ENCODE results near the gene BOD1. TPM values are rescaled to one million over a fixed set of nuclear protein-coding genes. Genes with fewer than 3 reads are reported as not detected.
"Not testable (repeated sequence)": the region's sequence is repeated elsewhere in the genome, so short reads cannot be mapped to it uniquely, and the experiment has no call there.

Gene BOD1
- polyA plus RNA-seq, 2 of the 4 experiments (the other 2 are of a cell fraction) = 59.1 to 102 TPM

DNA sequence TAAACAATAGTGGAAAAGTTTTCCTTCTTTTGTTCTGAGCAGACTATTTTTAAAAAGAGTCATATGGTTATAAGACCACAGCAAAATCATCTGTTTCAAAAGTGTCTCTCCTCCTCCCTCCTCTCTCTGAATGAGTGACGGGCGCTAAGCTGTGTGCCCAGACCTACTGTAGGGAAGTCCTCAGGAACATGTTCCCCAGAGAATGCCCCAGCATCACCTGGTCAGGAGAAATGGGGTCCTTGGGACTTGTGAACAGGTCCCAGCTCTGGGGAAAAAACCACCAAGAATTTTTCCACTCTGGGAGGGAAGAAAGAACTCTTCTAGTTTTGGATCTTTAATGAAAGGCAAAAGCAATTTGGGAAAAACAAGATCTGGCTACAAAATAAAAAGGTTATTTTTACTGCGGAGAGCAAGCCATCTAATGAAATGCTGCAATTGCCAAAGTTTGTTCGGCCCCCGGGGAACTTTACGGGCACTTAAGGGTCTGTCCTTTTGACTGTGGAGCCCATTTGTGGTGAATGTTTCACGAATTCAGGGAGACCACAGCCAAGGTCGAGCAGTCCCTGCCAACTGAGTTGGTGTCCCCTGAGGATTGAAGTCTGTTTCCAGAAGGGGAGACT is 25.9 kb downstream of the BOD1 start:
- FAIRE-seq (no peak), DNase-seq (ENCODE audit: low read depth in 1 of 2, low spot score in 1 of 2) (no peak), ATAC-seq (no peak)
- Histone ChIP-seq H3K27ac (no peak overlapping the region), H3K4me3 (no peak overlapping the region), H3K9me3 (peaks cover 67% of the 10 kb centered on the region), H3K4me2 (no peak overlapping the region), H3K4me1 (no peaks in the 10 kb centered on the region)
- TF ChIP-seq POLR2AphosphoS2 (conservative IDR thresholded peaks at IDR 0.05; ENCODE audit: low read length) (no peak), ZFP36 (IDR thresholded peaks at IDR 0.05; ENCODE audit: borderline replicate concordance, partially characterized antibody) (no peak), CHD2 (IDR thresholded peaks at IDR 0.05; ENCODE audit: low read length, partially characterized antibody) (no peak), HOXB13 (CRISPR knock-in tag; IDR thresholded peaks at IDR 0.05; ENCODE audit: low read depth) (no peak), BHLHE40 (IDR thresholded peaks at IDR 0.05; ENCODE audit: low read depth, low read length) (no peak), REST (IDR thresholded peaks at IDR 0.05) (no peak), BCL3 (IDR thresholded peaks at IDR 0.05) (no peak), JUN (IDR thresholded peaks at IDR 0.05) (no peak), ZC3H11A (IDR thresholded peaks at IDR 0.05) (no peak), ZNF302 (CRISPR knock-in tag; IDR thresholded peaks at IDR 0.05) (no peak)
- 62% methylated on average over 8 of the region's 8 CpGs for WGBS (ENCODE audit: missing lambda C conversion rate)
- POLR2A ChIA-PET = no interaction called here
- CTCF ChIA-PET = interaction anchor here (0.5 to 2.2 kb wide), 6 partner anchors 9 to 721 kb away, joined by 3 to 4 read pairs (median 3); no protein-coding TSS in a partner anchor

GRCh38 chr5:173586133-173586532 is 30.3 kb downstream of the BOD1 start:
- TF ChIP-seq ZFP36 (IDR thresholded peaks at IDR 0.05; ENCODE audit: borderline replicate concordance, partially characterized antibody) = peak; percentile 63
- H3K9me3 ChIP-seq = peaks cover 39% of the 10 kb centered on the region
- POLR2A ChIA-PET; H3K4me2 ChIP-seq; ATAC-seq; FAIRE-seq; H3K4me3 ChIP-seq; H3K4me1 ChIP-seq; DNase-seq (ENCODE audit: low read depth in 1 of 2, low spot score in 1 of 2); H3K27ac ChIP-seq: not testable (repeated sequence)
- CTCF ChIA-PET = interaction anchor here (0.9 to 4.8 kb wide), 3 partner anchors 13 to 292 kb away, joined by 3 to 32 read pairs (median 4); no protein-coding TSS in a partner anchor
- WGBS (ENCODE audit: missing lambda C conversion rate) = 9% methylated on average over 3 of the region's 3 CpGs

DNA sequence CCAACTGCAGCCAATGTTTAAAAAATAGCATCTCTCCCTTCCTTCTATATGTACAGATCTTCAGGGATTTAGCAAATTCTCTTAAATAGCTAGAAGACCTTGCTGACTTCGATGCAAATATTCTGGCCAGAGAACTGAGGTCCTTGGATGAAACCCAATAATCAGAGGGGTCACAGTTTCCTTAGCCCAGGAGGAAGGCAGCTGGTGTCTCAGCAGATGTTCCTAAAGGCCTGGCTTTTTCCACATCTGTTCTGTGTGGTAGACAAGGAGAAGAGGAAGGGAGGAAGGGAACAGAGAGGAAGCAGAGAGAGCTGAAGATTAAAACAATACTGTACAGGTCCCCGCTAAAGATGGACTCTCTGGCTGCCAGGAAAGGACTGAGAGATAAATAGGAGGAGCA is 33.1 kb downstream of the BOD1 start:
- DNase-seq (ENCODE audit: low read depth in 1 of 2, low spot score in 1 of 2) (no peak), ATAC-seq (no peak), FAIRE-seq (no peak)
- H3K4me2 ChIP-seq = no peak overlapping the region
- no peak for TF ChIP-seq USF2 (IDR thresholded peaks at IDR 0.05)
- TF ChIP-seq CHD4 (IDR thresholded peaks at IDR 0.05; ENCODE audit: borderline replicate concordance) = no peak
- no peak for TF ChIP-seq CHD2 (IDR thresholded peaks at IDR 0.05; ENCODE audit: low read length, partially characterized antibody)
- no peak for TF ChIP-seq CBX8 (IDR thresholded peaks at IDR 0.05)
- no peak for TF ChIP-seq POLR2AphosphoS2 (conservative IDR thresholded peaks at IDR 0.05; ENCODE audit: low read length)
- TF ChIP-seq MAFK (IDR thresholded peaks at IDR 0.05; ENCODE audit: partially characterized antibody) = no peak
- TF ChIP-seq KDM5A (IDR thresholded peaks at IDR 0.05) = no peak
- no peak for TF ChIP-seq ZNF302 (CRISPR knock-in tag; IDR thresholded peaks at IDR 0.05)
- TF ChIP-seq FOSL2 (IDR thresholded peaks at IDR 0.05) = no peak
- no peak for TF ChIP-seq FOSL2 (CRISPR knock-in tag; IDR thresholded peaks at IDR 0.05)
- no peak for TF ChIP-seq JUN (IDR thresholded peaks at IDR 0.05)
- no peak for TF ChIP-seq BCL3 (IDR thresholded peaks at IDR 0.05)
- no peak for TF ChIP-seq GATA3 (IDR thresholded peaks at IDR 0.05; ENCODE audit: borderline replicate concordance)
- no peak for TF ChIP-seq HOXB13 (CRISPR knock-in tag; IDR thresholded peaks at IDR 0.05; ENCODE audit: low read depth)
- no peak for TF ChIP-seq HOXB5 (CRISPR knock-in tag; IDR thresholded peaks at IDR 0.05)
- TF ChIP-seq, protein P1, sequence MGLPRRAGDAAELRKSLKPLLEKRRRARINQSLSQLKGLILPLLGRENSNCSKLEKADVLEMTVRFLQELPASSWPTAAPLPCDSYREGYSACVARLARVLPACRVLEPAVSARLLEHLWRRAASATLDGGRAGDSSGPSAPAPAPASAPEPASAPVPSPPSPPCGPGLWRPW (IDR thresholded peaks at IDR 0.05) = no peak
- no peak for TF ChIP-seq PBX3 (IDR thresholded peaks at IDR 0.05)
- TF ChIP-seq EHMT2 (IDR thresholded peaks at IDR 0.05; ENCODE audit: low read depth) = no peak
- TF ChIP-seq EP300 (IDR thresholded peaks at IDR 0.05) = no peak
- ChIA-PET CTCF (interaction anchor here (1.0 to 4.8 kb wide), 4 partner anchors 10 to 289 kb away, joined by 3 to 32 read pairs (median 5); no protein-coding TSS in a partner anchor), POLR2A (no interaction called here)
- H3K4me1 ChIP-seq = no peaks in the 10 kb centered on the region
- WGBS (ENCODE audit: missing lambda C conversion rate) = 26% methylated on average over 2 of the region's 2 CpGs
- H3K27ac ChIP-seq = no peak overlapping the region
- no peak overlapping the region for H3K4me3 ChIP-seq
- H3K9me3 ChIP-seq = peaks cover 30% of the 10 kb centered on the region

Data from A549 (cell line).